Body of pancreas (tissue), 4 donors: ENCODE results near the gene PCDH9.

ENCODE experiments used
- POLR2A ChIP-seq, 3 donors: fragments of 450-650 bp; IDR thresholded peaks; one replicate each; pipeline ENCODE4 v1.6.1; 2016; ENCODE audit warnings: antibody characterized with exemption in 3 of 3, mild to moderate bottlenecking in 2 of 3
- TF ChIP-seq, protein P1 (sequence below), 7 experiments: fragments of 450-650 bp in 4 of 7; fragments of 200-600 bp in 3 of 7; sonication (generic) in 3 of 7; IDR thresholded peaks; one replicate each; pipeline ENCODE4 v1.5.1; 2016 to 2019; ENCODE audit warnings: antibody characterized with exemption in 7 of 7

DNA sequence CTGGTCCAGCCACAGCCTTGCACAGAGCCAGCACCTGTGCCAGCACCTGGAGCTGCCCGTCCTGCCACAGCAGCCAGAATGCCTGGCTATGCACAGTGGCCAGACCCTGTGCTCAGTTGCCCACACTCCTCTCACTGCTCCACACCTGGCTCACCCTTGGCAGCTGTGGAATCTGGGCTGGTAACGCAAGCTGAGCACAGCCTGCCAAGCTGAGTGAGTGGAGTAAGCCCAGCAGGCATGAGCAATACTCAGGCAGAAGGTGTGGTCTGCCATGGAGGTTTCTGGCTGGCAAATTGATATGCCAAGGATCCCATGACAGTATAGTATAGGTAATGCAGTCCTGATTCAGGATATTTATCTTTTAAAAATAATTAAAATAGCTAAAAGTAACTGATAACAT lies 122.2 kb downstream of the PCDH9 start:
- TF ChIP-seq, protein P1, sequence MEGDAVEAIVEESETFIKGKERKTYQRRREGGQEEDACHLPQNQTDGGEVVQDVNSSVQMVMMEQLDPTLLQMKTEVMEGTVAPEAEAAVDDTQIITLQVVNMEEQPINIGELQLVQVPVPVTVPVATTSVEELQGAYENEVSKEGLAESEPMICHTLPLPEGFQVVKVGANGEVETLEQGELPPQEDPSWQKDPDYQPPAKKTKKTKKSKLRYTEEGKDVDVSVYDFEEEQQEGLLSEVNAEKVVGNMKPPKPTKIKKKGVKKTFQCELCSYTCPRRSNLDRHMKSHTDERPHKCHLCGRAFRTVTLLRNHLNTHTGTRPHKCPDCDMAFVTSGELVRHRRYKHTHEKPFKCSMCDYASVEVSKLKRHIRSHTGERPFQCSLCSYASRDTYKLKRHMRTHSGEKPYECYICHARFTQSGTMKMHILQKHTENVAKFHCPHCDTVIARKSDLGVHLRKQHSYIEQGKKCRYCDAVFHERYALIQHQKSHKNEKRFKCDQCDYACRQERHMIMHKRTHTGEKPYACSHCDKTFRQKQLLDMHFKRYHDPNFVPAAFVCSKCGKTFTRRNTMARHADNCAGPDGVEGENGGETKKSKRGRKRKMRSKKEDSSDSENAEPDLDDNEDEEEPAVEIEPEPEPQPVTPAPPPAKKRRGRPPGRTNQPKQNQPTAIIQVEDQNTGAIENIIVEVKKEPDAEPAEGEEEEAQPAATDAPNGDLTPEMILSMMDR (IDR thresholded peaks at IDR 0.05), result no peak
- no peak for TF ChIP-seq POLR2A (IDR thresholded peaks at IDR 0.05)
